ENCODE data around the gene HPX.

Gene HPX

DNA sequence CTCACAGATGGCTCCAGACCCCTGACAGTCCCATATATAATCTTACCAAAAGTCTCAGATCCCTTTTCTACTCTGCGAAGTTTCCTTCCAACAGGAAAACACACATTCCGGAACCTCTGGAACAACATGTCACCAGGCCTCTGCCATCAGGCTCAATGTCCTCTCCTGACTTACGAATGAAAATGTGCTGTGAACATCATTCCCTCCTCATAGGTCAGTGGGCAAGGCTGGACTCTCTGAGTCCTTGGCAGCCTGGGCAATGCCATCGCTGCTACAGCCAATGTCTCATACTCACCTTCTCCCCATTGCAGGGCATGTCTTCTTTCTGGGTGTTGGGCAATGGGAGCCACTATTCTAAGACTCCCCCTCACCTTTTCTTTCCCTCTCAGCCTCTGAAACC, 1.7 kb upstream of the HPX start:
- no peak overlapping the region for H3K4me3 Mint-ChIP-seq
- H3K9me3 Mint-ChIP-seq, result no peaks in the 10 kb centered on the region
- H3K27ac Mint-ChIP-seq, result no peak overlapping the region

GRCh38 chr11:6438979-6439571, 1.7 kb downstream of the HPX start:
- no peaks in the 10 kb centered on the region for H3K27me3 Mint-ChIP-seq
- H3K9me3 Mint-ChIP-seq, result no peaks in the 10 kb centered on the region
- peaks cover 4% of the 10 kb centered on the region for H3K4me1 Mint-ChIP-seq
- H3K27ac Mint-ChIP-seq, result no peak overlapping the region
- no peaks in the 10 kb centered on the region for H3K36me3 Mint-ChIP-seq
- H3K4me3 Mint-ChIP-seq, result no peak overlapping the region

More for the DNA sequence above, 1.7 kb upstream of the HPX start:
- H3K27me3 Mint-ChIP-seq, result no peaks in the 10 kb centered on the region
- H3K4me1 Mint-ChIP-seq, result no peaks in the 10 kb centered on the region
- no peaks in the 10 kb centered on the region for H3K36me3 Mint-ChIP-seq

DNA sequence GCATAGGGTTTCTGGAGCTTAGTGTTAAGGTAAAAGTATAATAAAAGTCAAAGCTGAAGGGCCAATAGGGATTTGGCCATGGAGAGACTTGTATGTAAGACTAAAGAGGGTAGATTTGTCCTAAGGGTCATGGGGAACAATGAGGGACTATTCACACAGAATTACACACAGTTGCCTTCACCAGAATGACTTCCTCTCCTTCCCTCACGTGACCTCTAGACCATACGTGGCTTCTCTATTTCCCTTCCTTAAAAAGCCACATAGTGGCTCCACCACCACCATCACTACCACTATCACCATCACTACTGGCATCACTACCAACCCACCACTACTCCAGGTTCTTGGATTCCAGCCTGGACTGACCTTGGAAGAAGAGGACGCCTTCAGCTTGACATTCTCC, 2.8 kb downstream of the HPX start:
- Mint-ChIP-seq H3K9me3 (no peaks in the 10 kb centered on the region), H3K4me3 (no peak overlapping the region), H3K27me3 (no peaks in the 10 kb centered on the region), H3K4me1 (peaks cover 4% of the 10 kb centered on the region), H3K27ac (no peak overlapping the region), H3K36me3 (no peaks in the 10 kb centered on the region)

- Mint-ChIP-seq H3K4me3 (no peak overlapping the region), H3K4me1 (peaks cover 4% of the 10 kb centered on the region), H3K27ac (no peak overlapping the region), H3K9me3 (no peaks in the 10 kb centered on the region), H3K27me3 (no peaks in the 10 kb centered on the region), H3K36me3 (no peaks in the 10 kb centered on the region)
Measured at GRCh38 chr11:6437423-6437822, 3.4 kb downstream of the HPX start.

GRCh38 chr11:6433998-6434660, 6.7 kb downstream of the HPX start:
- H3K9me3 Mint-ChIP-seq, result no peaks in the 10 kb centered on the region
- no peak overlapping the region for H3K4me3 Mint-ChIP-seq
- no peak overlapping the region for H3K27ac Mint-ChIP-seq
- H3K27me3 Mint-ChIP-seq, result no peaks in the 10 kb centered on the region
- no peaks in the 10 kb centered on the region for H3K36me3 Mint-ChIP-seq
- H3K4me1 Mint-ChIP-seq, result peaks cover 4% of the 10 kb centered on the region

DNA sequence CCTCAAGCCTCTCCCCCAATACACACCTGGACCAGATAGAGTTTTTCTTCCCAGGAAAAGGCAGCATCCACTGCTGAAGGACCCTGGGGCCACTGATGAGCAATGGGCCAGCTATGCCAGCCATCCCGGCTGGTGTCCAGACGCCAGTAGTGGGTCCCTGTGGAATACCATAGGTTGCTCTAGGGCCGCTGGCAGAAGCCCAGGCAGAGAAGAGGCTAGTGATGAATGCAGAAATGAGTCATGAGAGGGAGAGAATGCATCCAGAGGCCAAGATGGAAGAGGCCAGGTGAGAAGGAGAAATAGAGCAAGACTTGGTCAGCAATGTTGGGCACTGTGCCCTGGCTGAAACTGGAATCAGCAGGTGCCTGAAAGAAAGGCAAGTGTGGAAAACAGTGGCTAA, 8.9 kb downstream of the HPX start:
- Mint-ChIP-seq H3K9me3 (no peaks in the 10 kb centered on the region), H3K4me3 (no peak overlapping the region), H3K4me1 (peaks cover 4% of the 10 kb centered on the region), H3K27me3 (no peaks in the 10 kb centered on the region), H3K27ac (no peak overlapping the region), H3K36me3 (no peaks in the 10 kb centered on the region)

- no peak overlapping the region for H3K4me3 Mint-ChIP-seq
- no peaks in the 10 kb centered on the region for H3K36me3 Mint-ChIP-seq
- no peaks in the 10 kb centered on the region for H3K27me3 Mint-ChIP-seq
- no peaks in the 10 kb centered on the region for H3K4me1 Mint-ChIP-seq
- H3K9me3 Mint-ChIP-seq, result no peaks in the 10 kb centered on the region
- H3K27ac Mint-ChIP-seq, result peak overlapping the region; percentile 9
Measured at GRCh38 chr11:6427516-6427915, 13.3 kb downstream of the HPX start.

- Mint-ChIP-seq H3K4me1 (peaks cover 11% of the 10 kb centered on the region), H3K27ac (no peak overlapping the region), H3K27me3 (no peaks in the 10 kb centered on the region), H3K9me3 (no peaks in the 10 kb centered on the region), H3K36me3 (no peaks in the 10 kb centered on the region), H3K4me3 (no peak overlapping the region)
Measured at GRCh38 chr11:6420677-6421076, 20.1 kb downstream of the HPX start.

GRCh38 chr11:6419009-6419631, 21.7 kb downstream of the HPX start, which contains the start of gene APBB1:
Gene APBB1 (minus strand): TSS chr11:6419094. CDS start chr11:6411347, 7,747 bp downstream.
- Mint-ChIP-seq H3K9me3 (no peaks in the 10 kb centered on the region), H3K4me3 (peak within 1 kb of the TSS; percentile 86), H3K36me3 (no peaks in the 10 kb centered on the region), H3K4me1 (peaks cover 11% of the 10 kb centered on the region), H3K27ac (peak within 1 kb of the TSS; percentile 78), H3K27me3 (no peaks in the 10 kb centered on the region)

DNA sequence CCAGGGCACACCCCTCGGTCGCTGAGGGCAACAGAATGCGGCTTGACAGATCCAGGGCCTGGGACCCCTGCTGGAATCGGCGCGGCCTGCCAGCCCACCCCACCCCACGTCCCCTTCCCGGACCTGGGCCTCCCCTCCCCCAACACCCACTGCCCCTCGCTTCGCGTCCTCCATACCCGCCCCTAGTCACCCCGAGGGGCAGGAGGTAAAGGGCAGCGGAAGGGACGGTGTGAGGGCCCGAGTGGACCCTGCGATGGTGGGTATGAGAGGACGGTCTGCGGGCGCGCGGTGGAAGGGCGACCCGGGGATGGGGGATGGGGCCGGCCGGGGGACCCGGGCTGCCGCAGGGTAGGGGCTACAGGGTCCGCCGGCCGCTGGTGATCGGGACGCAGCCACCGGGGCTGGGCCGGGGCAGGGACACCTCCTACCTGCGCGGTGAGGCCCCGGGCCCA, 22.2 kb downstream of the HPX start:
- Mint-ChIP-seq H3K4me1 (peaks cover 11% of the 10 kb centered on the region), H3K27ac (no peak overlapping the region), H3K27me3 (no peaks in the 10 kb centered on the region), H3K4me3 (no peak overlapping the region), H3K36me3 (no peaks in the 10 kb centered on the region), H3K9me3 (no peaks in the 10 kb centered on the region)

- Mint-ChIP-seq H3K9me3 (no peaks in the 10 kb centered on the region), H3K4me1 (peaks cover 11% of the 10 kb centered on the region), H3K4me3 (no peak overlapping the region), H3K27me3 (no peaks in the 10 kb centered on the region), H3K27ac (no peak overlapping the region), H3K36me3 (no peaks in the 10 kb centered on the region)
Measured at GRCh38 chr11:6417907-6418556, 22.8 kb downstream of the HPX start.

- Mint-ChIP-seq H3K27ac (no peak overlapping the region), H3K4me3 (no peak overlapping the region), H3K36me3 (peaks cover under 1% of the 10 kb centered on the region), H3K4me1 (peaks cover 8% of the 10 kb centered on the region), H3K27me3 (no peaks in the 10 kb centered on the region), H3K9me3 (no peaks in the 10 kb centered on the region)
Measured at GRCh38 chr11:6415797-6416196, 25.0 kb downstream of the HPX start.

GRCh38 chr11:6414874-6415328, 25.9 kb downstream of the HPX start:
- no peak overlapping the region for H3K4me3 Mint-ChIP-seq
- H3K9me3 Mint-ChIP-seq, result no peaks in the 10 kb centered on the region
- peaks cover 1% of the 10 kb centered on the region for H3K36me3 Mint-ChIP-seq
- H3K4me1 Mint-ChIP-seq, result peaks cover 9% of the 10 kb centered on the region
- H3K27me3 Mint-ChIP-seq, result no peaks in the 10 kb centered on the region
- no peak overlapping the region for H3K27ac Mint-ChIP-seq

DNA sequence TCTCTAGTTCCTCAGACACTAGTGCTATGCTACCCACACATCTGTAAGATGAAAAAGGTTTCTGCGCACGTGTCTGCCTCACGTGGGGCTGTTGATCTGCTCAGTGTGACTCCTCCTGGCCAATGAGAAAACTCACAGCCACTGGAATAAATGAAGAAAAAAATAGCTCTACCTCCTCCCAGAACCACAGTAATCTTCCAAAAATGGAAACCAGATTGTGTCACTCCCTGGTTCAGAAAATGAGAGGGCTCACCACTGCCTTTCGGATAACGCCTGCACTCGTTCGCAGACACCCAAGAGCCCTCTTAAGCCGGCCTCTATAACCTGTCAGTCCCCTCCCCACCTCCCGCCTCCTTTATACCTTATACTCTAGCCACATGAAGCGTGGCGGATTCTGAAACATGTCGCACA, 27.0 kb downstream of the HPX start:
- H3K4me1 Mint-ChIP-seq, result peaks cover 14% of the 10 kb centered on the region
- H3K4me3 Mint-ChIP-seq, result no peak overlapping the region
- peaks cover 3% of the 10 kb centered on the region for H3K36me3 Mint-ChIP-seq
- no peak overlapping the region for H3K27ac Mint-ChIP-seq
- no peaks in the 10 kb centered on the region for H3K27me3 Mint-ChIP-seq
- no peaks in the 10 kb centered on the region for H3K9me3 Mint-ChIP-seq

- Mint-ChIP-seq H3K27me3 (no peaks in the 10 kb centered on the region), H3K27ac (peak overlapping the region; percentile 9), H3K36me3 (peaks cover 6% of the 10 kb centered on the region), H3K9me3 (no peaks in the 10 kb centered on the region), H3K4me3 (no peak overlapping the region), H3K4me1 (peaks cover 29% of the 10 kb centered on the region)
Measured at GRCh38 chr11:6411594-6412031, 29.2 kb downstream of the HPX start.
